Posterior vena cava (tissue), 2 donors: ENCODE data around the gene CD2AP. TPM values are rescaled to one million over a fixed set of nuclear protein-coding genes. Genes with fewer than 3 reads are reported as not detected.
A peak's percentile ranks its signal among the peaks of the same experiment; 100 is the strongest.
"Not testable (repeated sequence)": the region's sequence is repeated elsewhere in the genome, so short reads cannot be mapped to it uniquely, and the experiment has no call there.

ENCODE experiments used
- DNase-seq: peaks from one replicate; pipeline ENCODE4 v3.0.0-alpha.2; 2020; ENCODE audit warnings: low spot score
- intact Hi-C, 2 donors: fragments of 100-400 bp; cut with DNase I; formaldehyde crosslinking; loops; one replicate each; pipeline versions ENCODE4 v1.14.1 to v1.14.2; 2022 to 2023
- total RNA-seq, 2 donors: library from RNA; stranded (reverse); fragmentation: NEBNext Ultra II Directional; extraction: Animal tissue kit (Norgen Biotek cat#: 25700); gene quantifications; one replicate each; pipeline ENCODE4 v1.2.1, GENCODE V29; 2021
- donor health status: DM: yes; HTN: yes; CAD: no.
- donor health status: DM: yes; HTN: yes; CAD: no.

The CD2AP gene
- total RNA-seq, 2 donors from 2014 or later: 20.1 to 26.5 TPM

DNA sequence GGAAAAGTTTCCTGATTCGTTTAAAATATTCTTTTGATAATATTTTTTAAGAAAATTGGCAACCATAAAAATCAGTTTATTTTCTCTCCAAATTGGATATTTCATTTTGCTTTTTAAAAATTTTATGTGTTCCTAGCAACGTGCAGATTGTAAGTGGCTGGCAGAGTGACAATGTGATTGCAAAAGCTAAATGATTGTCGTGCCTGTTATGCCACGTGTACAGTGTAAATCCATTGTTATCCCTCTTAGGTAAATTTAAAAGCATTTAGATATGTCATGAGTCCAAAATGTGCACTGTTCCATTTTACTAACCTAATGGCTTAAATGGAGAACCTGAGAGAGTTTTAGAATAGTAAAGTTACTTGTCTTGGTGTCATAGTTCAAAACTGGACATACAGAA lies 126.4 kb downstream of the CD2AP start:
- no peak for DNase-seq
- intact Hi-C loops: no loop called here

DNA sequence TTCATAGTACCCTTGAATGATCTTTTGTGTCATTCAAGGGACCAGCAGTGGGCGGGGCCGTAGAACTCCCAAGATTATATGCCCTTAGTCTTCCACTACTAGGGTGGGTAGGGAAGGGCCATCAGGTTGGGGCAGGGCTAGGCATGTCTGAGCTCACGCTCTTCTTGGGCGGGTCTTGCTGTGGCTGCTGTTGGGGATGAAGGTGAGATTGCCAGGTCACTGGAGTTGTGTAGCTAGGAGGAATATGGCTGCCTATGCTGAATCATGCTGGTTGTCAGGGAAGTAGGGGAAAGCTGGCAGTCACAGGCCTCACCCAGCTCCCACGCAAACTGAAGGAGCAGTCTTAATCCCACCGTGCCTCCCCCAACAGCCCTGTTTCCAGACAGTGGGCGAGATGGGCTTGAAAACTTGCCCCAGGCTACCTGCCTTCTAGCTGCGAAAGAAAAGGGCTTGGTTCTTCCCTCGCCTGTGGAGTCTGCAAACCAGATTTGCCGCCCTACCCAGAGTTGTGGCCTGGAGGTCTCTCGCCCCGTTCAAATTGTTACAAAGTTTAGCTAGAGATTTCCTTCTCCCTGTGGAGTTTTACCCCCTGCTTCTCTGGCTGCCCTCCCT lies 144.4 kb downstream of the CD2AP start:
- DNase-seq: peak; percentile 36
- intact Hi-C loops: loop anchor here in 1 of 2 donors (10.0 kb wide), 1 partner anchor 163 kb away; the partner anchor contains the start of gene OPN5

DNA sequence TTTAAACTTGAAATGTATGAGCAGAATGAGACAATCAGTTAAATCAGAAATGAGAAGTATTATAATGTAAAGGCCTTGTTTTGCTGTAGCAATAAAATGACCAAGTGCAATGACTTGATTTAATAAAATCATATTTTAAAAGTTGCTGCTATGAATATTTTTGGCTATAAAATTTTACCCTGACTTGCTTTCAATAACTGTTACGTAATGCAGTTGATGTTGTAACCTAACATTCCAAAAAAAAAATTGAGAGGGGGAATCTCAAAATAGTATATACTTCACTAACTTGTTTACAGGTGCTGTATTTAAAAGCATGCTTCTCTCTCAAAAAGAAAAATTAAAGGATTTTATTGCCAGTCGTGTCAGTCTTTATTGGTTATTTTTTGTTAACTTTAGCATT lies 149.2 kb downstream of the CD2AP start:
- DNase-seq: no peak
- intact Hi-C loops: loop anchor here in 1 of 2 donors (10.0 kb wide), 1 partner anchor 158 kb away; the partner anchor contains the start of gene OPN5

DNA sequence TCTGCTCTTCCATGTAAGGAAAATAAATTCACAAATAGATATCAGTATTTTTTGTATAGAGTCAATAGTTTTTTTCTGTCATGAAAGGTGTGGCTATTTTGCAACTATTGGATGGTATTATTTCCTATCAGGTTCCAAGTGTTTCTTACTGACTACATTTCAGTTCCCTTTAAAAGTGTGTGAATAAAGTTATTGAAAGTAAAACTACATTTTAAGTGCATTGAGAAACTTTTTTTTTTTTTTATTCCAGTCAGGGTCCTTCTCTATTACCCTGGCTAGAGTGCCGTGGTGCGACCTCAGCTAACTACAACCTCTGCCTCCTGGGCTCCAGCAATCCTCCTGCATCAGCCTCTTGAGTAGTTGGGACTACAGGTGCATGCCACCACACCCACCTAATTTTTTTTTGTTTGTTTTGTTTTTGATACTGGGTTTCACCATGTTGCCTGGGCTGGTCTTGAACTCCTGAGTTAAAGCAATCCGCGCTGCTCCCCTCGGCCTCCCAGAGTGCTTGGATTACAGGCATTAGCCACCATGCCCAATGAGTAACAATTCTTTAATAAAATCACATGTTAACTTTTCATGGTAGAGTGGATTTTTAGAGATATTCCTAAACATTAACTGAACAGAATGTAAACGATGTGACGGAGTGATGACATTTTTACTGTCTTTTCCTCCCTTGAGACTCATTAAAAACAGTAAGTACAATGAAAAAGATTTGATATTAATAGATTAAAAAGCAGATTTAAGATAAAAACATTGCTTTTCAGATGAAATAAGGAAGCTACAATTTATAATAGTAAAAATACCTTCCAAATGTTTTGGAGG lies 151.1 kb downstream of the CD2AP start:
- intact Hi-C loops: loop anchor here in 1 of 2 donors (10.0 kb wide), 1 partner anchor 156 kb away; the partner anchor contains the start of gene OPN5
- DNase-seq: no peak

DNA sequence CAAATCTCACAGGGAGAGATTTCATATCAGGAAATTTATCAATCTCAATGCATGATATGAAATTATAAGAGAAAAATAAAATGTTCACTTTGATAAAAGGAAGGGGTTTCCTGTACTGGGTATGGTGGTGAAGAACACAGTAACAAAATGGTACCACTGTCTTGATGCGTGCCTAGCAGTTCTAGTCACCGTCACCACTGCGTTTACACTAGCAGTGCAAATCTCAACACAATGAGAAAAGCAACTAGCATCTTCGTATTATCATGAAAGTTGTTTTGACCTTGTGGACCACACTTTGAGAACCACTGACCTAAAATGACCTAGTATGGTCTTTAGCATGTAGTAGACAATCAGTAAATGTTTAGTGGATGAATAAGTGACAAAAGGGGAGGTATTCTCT lies 152.4 kb downstream of the CD2AP start:
- no peak for DNase-seq
- intact Hi-C loops: loop anchor here (5.0 to 10.0 kb wide), 2 partner anchors 155 to 157 kb away; partner anchors contain the start of gene OPN5 (in 1 of the 2)

DNA sequence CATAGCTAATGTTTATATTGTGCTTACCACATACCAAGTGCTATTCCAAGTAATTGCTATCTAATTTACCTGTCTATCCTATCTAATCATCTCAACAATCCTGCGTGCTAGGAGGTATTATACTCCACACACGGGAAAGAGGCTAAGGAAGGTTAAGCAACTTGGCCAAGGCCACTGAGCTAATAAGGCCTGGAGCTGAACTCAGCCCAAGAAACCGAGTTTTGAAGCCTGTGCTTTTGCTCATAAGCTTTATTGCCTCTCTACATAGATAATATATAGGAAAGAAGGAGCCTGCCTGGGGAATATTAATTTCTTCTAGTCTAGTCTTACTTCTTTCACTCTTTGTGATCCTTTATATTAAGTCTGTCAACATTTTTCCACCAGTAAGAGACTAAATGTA lies 153.0 kb downstream of the CD2AP start:
- DNase-seq: no peak
- intact Hi-C loops: loop anchor here in 1 of 2 donors (5.0 kb wide), 1 partner anchor 157 kb away; no protein-coding TSS in a partner anchor

DNA sequence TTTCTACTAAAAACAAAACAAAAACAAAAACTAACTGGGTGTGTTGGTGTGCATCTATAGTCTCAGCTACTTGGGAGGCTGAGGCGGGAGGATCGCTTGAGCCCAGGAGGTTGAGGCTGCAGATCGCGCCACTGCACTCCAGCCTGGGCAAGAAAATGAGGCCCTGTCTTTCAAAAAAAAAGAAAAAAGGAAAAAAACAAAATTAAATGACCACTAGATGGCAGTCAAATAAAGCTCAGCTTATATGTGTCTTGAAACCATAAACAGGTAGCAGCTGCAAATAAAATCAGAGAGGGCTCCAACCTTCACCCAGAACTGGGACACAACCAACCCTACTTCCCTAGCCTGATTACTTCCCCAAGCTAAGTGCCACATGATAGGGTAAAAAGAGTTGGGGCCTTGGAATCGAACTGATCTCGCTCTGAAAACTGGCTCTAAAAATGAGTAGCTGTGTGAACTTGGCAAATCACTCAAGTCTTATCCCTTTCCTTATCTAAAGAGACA lies 153.7 kb downstream of the CD2AP start:
- intact Hi-C loops: loop anchor here in 1 of 2 donors (5.0 kb wide), 1 partner anchor 156 kb away; no protein-coding TSS in a partner anchor
- no peak for DNase-seq

DNA sequence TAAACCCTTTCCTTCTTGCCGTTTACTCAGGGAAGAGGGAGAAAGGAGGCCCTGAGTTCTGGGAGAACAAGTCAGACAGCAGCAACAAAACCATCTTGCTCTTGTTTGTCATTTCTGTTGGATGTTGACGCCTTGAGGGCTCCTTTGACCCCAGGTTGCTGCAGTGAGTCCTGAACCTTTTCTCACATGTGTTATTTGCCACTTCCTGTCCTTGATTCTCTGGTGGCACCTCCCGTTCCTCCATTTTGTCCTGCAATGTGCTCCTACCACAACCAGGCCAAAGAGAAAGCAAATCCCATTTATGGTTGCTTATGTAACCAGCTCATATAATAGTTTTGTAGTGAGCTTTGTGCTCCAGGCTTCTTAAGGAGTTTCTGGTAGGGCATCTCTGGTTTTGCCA lies 154.2 kb downstream of the CD2AP start:
- intact Hi-C loops: loop anchor here in 1 of 2 donors (5.0 kb wide), 1 partner anchor 156 kb away; no protein-coding TSS in a partner anchor

DNA sequence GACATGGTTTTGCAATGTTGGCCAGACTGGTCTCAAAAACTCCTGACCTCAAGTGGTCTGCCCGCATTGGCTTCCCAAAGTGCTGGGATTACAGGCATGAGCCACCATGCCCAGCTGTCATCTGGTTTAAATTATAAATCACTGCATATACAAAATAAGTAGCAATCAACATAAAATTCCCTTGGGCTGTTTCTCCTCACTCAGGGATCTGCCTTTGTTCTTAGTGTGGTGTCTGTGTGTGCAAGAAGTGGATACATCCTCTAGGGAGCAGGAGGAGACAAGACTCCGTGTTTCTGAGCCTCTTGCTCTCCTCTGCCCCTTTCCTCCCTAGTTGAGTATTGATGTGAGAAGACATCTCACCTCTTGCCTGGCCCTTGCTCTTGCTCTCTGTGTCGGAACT lies 155.6 kb downstream of the CD2AP start:
- intact Hi-C loops: loop anchor here in 1 of 2 donors (5.0 kb wide), 1 partner anchor 154 kb away; no protein-coding TSS in a partner anchor
- no peak for DNase-seq

More for the DNA sequence above, 154.2 kb downstream of the CD2AP start:
- no peak for DNase-seq

DNA sequence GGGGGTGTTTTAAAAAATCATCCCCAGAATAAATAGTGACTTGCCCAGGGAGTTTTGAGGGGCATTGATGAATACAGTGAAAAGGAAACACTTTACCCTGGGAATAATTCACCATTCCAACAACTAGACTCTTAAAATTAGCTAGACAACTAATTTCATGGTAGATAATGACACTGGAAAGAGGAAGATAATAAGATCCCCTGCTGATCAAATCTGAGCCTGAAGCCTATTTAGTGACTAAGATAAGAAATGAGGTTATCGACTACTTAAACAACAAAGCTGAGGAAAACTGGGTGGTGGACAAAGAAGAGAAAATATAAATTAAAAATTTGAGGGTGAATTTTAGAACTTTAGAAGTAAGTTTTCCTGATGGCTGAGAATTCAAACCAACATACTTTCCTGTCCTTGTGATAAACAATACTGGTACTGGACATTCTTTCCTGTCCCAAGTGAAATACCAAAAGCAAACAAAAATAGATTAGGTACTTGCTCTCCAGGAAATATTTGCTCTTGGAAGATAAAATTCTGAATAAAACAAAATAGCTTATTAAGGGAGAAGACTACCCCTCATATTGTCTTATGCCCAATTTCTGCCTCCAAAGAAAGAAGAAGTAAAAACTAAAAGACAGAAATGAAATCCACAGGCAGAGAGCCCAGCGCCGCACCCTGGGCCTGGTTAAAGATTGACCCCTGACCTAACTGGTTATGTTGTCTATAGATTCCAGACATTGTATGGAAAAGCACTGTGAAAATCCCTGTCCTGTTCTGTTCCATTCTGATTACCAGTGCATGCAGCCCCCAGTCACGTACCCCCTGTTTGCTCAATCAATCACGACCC lies 156.8 kb downstream of the CD2AP start:
- intact Hi-C loops: loop anchor here in 1 of 2 donors (5.0 kb wide), 1 partner anchor 153 kb away; no protein-coding TSS in a partner anchor
- DNase-seq: no peak

DNA sequence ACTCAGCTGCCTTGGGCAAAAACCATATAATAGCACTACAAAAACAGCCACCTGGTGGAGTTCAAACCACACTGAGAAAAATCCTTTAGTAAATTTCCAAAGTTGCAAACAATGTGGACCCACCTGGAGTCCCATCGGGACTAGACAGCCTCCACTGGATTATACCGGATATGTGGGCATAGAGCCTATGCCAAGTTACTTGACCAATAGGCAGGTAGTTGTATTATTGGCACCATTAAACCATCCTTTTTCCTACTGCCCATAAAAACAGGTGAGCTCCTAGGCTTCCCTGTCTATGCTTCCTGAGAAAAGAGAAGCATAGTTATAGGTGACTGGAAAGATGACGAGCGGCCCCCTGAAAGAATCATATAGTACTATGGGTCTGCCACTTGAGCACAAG lies 169.1 kb downstream of the CD2AP start:
- intact Hi-C loops: no loop called here
- no peak for DNase-seq

DNA sequence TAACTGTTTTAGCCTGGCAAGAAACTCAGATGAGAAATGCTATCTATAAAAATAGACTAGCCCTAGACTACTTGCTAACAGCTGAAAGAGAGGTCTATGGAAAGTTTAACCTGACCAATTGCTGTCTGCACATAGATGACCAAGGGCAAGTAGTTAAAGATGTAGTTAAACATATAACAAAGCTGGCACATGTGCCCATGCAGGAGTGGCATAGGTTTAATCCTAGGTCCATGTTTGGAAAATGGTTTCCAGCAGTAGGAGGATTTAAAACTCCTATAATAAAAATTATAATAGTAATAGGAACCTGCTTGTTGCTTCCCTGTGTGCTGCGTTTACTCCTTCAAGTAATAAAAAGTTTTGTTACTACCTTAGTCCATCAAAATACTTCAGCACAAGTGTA lies 169.6 kb downstream of the CD2AP start:
- intact Hi-C loops: no loop called here
- no peak for DNase-seq

DNA sequence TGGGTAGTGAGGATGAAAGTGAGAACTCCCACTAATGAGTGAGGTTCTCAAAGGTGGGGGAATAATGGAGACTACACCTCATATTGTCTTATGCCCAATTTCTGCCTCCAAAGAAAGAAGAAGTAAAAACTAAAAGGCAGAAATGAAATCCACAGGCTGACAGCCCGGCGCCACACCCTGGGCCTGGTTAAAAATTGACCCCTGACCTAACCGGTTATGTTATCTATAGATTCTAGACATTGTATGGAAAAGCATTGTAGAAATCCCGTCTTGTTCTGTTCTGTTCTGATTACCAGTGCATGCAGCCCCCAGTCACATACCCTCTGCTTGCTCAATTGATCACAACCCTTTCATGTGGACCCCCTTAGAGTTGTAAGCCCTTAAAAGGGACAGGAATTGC lies 170.0 kb downstream of the CD2AP start:
- intact Hi-C loops, DNase-seq: not testable (repeated sequence)

DNA sequence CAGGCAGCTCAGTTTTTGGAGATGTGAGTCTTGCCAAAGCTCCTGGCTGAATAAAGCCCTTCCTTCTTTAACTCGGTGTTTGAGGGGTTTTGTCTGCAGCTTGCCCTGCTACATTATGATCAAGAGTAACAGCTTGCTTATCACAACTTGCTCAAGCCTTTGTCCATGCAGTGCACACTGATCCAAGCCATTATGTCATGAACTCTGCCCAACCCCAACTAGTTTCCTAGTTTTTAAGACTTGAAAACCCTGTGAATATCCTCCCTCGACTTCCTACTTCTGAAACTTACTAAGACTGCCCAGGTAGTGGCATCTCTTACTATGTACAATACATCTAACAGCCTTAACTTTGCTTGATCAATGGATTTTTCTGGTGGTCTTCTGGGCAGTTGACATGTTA lies 170.4 kb downstream of the CD2AP start:
- DNase-seq: no peak
- intact Hi-C loops: no loop called here

DNA sequence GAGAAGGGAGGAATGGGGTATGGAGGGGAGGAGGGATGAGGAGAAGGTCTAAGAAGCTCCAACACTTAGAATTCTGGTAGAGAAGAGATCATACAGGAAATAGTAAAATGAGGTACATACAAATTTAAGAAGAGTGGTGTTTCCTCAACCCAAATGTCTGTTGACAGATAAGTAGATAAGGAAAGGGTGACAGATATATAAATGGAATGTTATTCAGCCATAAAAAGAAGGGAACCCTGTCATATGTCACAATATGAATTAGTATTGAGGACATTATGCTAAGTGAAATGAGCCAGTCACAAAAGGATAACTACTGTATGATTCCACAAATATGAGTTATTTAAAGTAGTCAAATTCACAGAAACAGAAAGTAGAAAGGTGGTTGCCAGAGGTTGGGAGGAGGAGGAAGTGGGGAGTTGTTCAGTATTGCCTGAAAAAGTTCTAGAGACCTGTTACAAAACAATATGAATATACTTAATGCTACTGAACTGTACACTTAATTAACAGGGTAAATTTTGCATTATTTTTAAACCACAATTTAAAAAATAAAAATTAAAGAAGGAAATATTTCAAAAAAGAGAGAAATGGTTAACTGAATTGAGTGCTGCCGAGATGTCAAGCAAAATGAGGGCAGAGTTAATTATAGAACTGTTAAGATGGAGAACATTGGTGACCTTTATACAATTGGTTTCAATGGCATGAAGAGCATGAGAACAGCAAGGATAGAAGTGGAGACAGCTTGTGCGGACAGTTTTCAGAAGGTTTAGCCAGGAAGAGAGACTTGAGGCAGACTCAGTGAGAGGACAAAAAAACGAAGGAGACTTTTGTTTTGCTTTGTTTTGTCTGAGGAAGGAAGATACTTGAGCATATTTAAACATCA lies 173.2 kb downstream of the CD2AP start:
- intact Hi-C loops: no loop called here

DNA sequence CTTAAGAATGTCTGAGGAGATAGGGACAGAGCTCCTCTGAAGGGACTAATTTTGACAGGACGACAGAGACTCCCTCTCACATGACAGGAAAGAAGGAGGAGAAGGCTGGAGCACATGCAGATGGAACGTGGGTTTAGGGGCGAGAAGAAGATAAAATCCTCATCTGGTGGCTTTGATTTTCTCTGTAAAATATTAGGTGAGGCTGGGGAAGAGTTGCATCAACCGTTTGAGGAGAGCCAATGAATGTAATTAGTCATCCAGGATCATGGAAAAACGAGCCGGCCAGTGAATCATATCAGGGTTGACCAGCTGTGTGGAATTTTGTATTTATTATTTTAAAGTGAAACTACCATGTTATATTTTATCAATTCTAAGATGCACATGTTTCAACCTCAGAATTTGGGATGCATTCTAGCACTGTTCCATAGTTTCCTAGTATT lies 173.9 kb downstream of the CD2AP start:
- no peak for DNase-seq
- intact Hi-C loops: no loop called here

More for the DNA sequence above, 173.2 kb downstream of the CD2AP start:
- no peak for DNase-seq

DNA sequence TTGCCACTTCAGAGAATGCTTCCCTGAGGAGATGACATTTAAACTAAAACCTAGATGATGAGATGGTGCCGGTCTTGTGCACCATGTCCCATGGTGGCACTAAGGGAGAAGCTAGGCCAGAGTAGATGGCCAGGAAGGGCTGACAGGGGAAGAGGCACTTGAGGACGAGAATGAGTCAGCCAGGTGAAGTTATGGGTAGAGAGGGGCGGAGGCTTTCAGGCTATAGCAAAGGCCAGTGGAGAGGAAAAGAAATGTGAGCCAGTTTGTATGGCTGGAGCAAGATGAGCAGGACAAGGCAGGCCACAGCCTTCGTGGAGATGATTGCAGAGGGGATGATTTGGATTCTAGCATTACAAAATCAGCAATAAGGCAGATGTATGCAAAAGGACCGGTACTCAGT lies 176.1 kb downstream of the CD2AP start:
- intact Hi-C loops: no loop called here

DNA sequence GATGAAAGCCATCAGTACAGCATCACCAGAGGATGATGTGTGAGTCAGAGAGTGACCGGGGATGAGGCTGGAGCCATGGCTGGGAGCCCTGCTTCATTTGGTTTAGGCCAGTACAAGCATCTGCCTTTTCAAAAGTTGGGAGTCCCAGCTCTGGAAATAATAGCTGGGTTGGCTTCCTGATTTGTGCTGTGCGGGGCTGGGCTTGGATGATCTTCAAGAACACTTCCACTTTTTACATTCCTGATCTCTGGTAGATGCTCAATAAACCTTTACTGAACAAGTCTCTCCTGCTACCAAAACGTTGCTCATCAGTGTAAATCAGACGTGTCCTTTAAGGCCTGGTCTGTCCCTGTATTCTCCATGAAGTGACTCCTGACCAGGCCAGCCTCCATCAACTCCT lies 176.7 kb downstream of the CD2AP start:
- intact Hi-C loops: no loop called here
- no peak for DNase-seq

More for the DNA sequence above, 176.1 kb downstream of the CD2AP start:
- DNase-seq: no peak
